BE2C (cell line): Measurements from ENCODE around the gene SPINT2.

Experiments
- DNase-seq: peaks from one replicate; pipeline ENCODE4 v3.0.0-alpha.2; 2020
- H3K27me3 ChIP-seq: fragments of 250-450 bp; sonication (Bioruptor Pico); 2 replicates; pipeline ENCODE4 v1.5.1; 2020; ENCODE audit warnings: mild to moderate bottlenecking
- H3K36me3 ChIP-seq: fragments of 250-450 bp; sonication (Bioruptor Pico); 2 replicates; pipeline ENCODE4 v1.5.1; 2020; ENCODE audit warnings: mild to moderate bottlenecking
- H3K4me1 ChIP-seq: fragments of 250-450 bp; sonication (Bioruptor Pico); 2 replicates; pipeline ENCODE4 v1.5.1; 2020
- H3K4me3 ChIP-seq: 2 replicates; pipeline ENCODE4 v1.5.1; 2011; ENCODE audit warnings: low read depth, low read length
- H3K9me3 ChIP-seq: fragments of 250-450 bp; sonication (Bioruptor Pico); 2 replicates; pipeline ENCODE4 v1.5.1; 2020
- CTCF ChIP-seq: IDR thresholded peaks from 2 replicates; pipeline ENCODE4 v1.5.1; 2012; ENCODE audit warnings: mild to moderate bottlenecking, low read depth, low read length

SPINT2 gene

GRCh38 chr19:38317104-38317612 lies 52.8 kb downstream of the SPINT2 start:
- Histone ChIP-seq H3K27me3 (peaks cover 31% of the 10 kb centered on the region), H3K4me3 (no peak overlapping the region), H3K4me1 (peaks cover 2% of the 10 kb centered on the region; the same call in 1 of the 2 replicates), H3K9me3 (no peaks in the 10 kb centered on the region), H3K36me3 (no peaks in the 10 kb centered on the region)
- no peak for DNase-seq
- no peak for TF ChIP-seq CTCF

GRCh38 chr19:38318660-38319059 lies 54.3 kb downstream of the SPINT2 start:
- DNase-seq: no peak
- TF ChIP-seq CTCF: no peak
- Histone ChIP-seq H3K4me1 (peaks cover 2% of the 10 kb centered on the region; the same call in 1 of the 2 replicates), H3K9me3 (no peaks in the 10 kb centered on the region), H3K4me3 (no peak overlapping the region), H3K27me3 (peaks cover 31% of the 10 kb centered on the region), H3K36me3 (no peaks in the 10 kb centered on the region)

- no peaks in the 10 kb centered on the region for H3K36me3 ChIP-seq
- peaks cover 31% of the 10 kb centered on the region for H3K27me3 ChIP-seq
- TF ChIP-seq CTCF: no peak
- peaks cover 2% of the 10 kb centered on the region; the same call in 1 of the 2 replicates for H3K4me1 ChIP-seq
- H3K4me3 ChIP-seq: peak within 1 kb of the TSS; percentile 32
- DNase-seq: no peak
- no peaks in the 10 kb centered on the region for H3K9me3 ChIP-seq
Observed at GRCh38 chr19:38319421-38320258, 55.3 kb downstream of the SPINT2 start, which contains the start of gene KCNK6. Gene KCNK6 (plus strand): TSS chr19:38319845. CDS start chr19:38319951, 106 bp downstream.

GRCh38 chr19:38320969-38321339 lies 56.6 kb downstream of the SPINT2 start:
- H3K9me3 ChIP-seq: no peaks in the 10 kb centered on the region
- DNase-seq: no peak
- no peak overlapping the region for H3K4me3 ChIP-seq
- H3K36me3 ChIP-seq: no peaks in the 10 kb centered on the region
- H3K27me3 ChIP-seq: peaks cover 31% of the 10 kb centered on the region
- no peaks in the 10 kb centered on the region for H3K4me1 ChIP-seq
- TF ChIP-seq CTCF: no peak

GRCh38 chr19:38321646-38322196 lies 57.3 kb downstream of the SPINT2 start:
- TF ChIP-seq CTCF: no peak
- Histone ChIP-seq H3K27me3 (peaks cover 30% of the 10 kb centered on the region), H3K36me3 (no peaks in the 10 kb centered on the region), H3K4me3 (no peak overlapping the region), H3K9me3 (no peaks in the 10 kb centered on the region), H3K4me1 (no peaks in the 10 kb centered on the region)
- DNase-seq: peak; percentile 31

GRCh38 chr19:38323291-38323690 lies 58.9 kb downstream of the SPINT2 start:
- TF ChIP-seq CTCF: no peak
- H3K36me3 ChIP-seq: no peaks in the 10 kb centered on the region
- H3K4me1 ChIP-seq: no peaks in the 10 kb centered on the region
- peaks cover 25% of the 10 kb centered on the region for H3K27me3 ChIP-seq
- H3K9me3 ChIP-seq: no peaks in the 10 kb centered on the region
- no peak for DNase-seq
- H3K4me3 ChIP-seq: no peak overlapping the region
